Ovary (tissue), 3 donors: Measurements from ENCODE around the gene PARN.

ENCODE experiments used
- POLR2A ChIP-seq: fragments of 450-650 bp; IDR thresholded peaks from one replicate; pipeline ENCODE4 v1.6.1; 2017; ENCODE audit warnings: antibody characterized with exemption, mild to moderate bottlenecking, moderate library complexity
- TF ChIP-seq, protein P1 (sequence below), 3 donors: fragments of 450-650 bp in 2 of 3; fragments of 200-600 bp in 1 of 3; IDR thresholded peaks; one replicate each; pipeline versions ENCODE4 v1.5.1 to v1.8.0; 2016 to 2022; ENCODE audit warnings: antibody characterized with exemption in 3 of 3, mild to moderate bottlenecking in 1 of 3
- donor health status: DM: no; HTN: no; CAD: no.

- TF ChIP-seq, protein P1, sequence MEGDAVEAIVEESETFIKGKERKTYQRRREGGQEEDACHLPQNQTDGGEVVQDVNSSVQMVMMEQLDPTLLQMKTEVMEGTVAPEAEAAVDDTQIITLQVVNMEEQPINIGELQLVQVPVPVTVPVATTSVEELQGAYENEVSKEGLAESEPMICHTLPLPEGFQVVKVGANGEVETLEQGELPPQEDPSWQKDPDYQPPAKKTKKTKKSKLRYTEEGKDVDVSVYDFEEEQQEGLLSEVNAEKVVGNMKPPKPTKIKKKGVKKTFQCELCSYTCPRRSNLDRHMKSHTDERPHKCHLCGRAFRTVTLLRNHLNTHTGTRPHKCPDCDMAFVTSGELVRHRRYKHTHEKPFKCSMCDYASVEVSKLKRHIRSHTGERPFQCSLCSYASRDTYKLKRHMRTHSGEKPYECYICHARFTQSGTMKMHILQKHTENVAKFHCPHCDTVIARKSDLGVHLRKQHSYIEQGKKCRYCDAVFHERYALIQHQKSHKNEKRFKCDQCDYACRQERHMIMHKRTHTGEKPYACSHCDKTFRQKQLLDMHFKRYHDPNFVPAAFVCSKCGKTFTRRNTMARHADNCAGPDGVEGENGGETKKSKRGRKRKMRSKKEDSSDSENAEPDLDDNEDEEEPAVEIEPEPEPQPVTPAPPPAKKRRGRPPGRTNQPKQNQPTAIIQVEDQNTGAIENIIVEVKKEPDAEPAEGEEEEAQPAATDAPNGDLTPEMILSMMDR (IDR thresholded peaks at IDR 0.05): no peak
- no peak for TF ChIP-seq POLR2A
Measured at GRCh38 chr16:14672403-14672971, 42.4 kb upstream of the PARN start.
